ENCODE measurements around the gene C2CD4D.
"Not testable (repeated sequence)": the region's sequence is repeated elsewhere in the genome, so short reads cannot be mapped to it uniquely, and the experiment has no call there.

The C2CD4D gene

GRCh38 chr1:151858030-151858746 lies 18.6 kb upstream of the C2CD4D start:
- DNase-seq: no peak

DNA sequence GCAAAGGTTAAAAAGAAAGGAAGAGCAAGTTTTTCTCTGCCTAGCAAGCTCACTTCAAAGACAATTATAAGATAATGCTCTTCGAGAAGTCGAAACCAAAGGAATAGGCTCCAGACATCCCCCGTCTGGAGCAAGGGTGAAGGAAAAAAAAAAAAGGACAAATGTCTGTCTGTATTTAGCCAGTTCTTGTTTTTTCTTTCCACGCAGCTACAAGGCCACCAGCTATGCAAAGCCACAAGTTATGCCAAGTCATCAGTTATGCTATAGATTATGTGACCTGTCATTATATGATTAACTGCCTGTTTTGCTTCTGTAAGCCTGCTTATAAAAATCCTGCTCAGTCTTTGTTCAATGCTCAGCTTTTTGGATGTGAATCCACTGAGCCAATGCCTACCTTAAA lies 16.3 kb upstream of the C2CD4D start:
- DNase-seq: no peak

DNA sequence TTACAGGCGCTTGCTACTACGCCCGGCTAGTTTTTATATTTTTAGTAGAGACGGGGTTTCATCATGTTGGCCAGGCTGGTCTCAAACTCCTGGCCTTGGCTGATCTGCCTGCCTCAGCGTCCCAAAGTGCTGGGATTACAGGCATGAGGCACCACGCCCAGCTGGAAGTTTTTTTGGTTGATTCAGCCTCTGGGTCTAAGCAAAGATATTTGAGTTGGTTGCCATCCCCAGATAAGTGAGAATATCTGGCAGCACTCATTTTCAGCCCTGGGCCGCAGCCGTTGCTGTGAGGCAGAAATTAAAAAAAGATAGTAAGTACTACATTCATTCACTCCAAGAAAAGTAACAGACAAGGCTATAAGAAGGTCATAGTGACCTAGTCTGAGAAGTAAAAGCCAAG lies 15.9 kb upstream of the C2CD4D start:
- not testable (repeated sequence) for DNase-seq

DNA sequence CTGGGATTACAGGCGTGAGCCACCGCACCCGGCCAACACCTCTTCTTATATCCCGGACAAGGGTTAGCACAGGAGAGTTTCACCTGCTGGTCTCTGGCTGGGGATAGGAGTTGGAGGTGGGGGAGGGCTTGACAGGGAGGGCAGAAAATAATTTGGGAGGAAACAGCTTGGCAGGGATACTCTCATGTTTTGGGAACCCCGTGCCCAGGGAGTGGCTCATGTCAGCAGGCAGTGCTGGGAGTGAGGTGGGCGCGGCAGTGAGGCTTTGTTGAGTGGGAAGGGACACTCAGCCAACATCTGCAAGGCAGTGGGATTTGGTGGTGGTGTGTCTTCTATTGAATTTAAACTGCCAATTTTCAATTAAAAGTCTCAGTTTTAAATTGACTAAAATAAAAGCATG lies 15.0 kb upstream of the C2CD4D start:
- no peak for DNase-seq

GRCh38 chr1:151853411-151853943 lies 13.9 kb upstream of the C2CD4D start, which contains the start of gene THEM5:
Gene THEM5 (minus strand): TSS chr1:151853712. CDS start chr1:151853565, 147 bp downstream.
- no peak for DNase-seq

DNA sequence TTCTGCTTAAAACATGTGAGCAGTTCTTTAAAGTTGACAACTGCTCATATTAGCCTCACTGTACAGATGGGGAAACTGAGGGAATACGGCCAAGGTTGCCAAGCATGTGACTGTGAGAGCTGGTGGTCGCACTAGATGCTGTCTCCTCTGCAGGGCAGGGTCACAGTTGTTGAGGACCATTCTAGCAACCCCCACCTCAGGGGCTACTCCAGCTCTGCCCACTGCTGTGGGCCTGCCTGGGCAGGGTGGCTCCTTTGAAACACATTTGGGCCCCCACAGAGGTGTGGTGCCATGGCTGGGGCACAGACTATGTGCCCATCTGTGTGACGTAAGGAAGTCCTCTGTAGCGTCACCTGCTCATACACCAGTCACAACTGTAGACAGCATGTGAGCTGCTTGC lies 13.1 kb upstream of the C2CD4D start:
- DNase-seq: no peak

- no peak for DNase-seq
These were observed 12.3 kb upstream of the C2CD4D start for GRCh38 chr1:151851886-151852285.

DNA sequence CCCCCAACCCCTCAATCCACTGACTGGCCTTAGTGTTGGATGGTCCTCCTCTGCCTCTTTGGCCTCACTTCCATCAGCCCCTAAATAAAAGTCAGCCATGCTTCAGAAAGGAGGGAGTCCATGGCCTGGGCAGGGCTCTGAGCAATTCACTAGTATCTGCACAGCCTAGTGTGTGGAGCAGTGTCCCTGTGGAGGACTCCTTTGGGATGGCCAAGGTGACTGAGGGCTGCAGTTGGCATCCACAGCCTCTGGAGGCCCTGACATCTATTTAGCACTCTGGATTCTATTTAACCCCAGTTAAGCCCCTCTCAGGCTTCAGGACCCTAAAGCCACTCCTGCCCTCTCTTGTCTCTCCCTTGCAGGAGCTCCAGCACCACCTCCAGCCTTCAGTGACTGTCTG lies 10.3 kb upstream of the C2CD4D start:
- no peak for DNase-seq

GRCh38 chr1:151849126-151849525 lies 9.5 kb upstream of the C2CD4D start:
- no peak for DNase-seq

GRCh38 chr1:151847867-151848596 lies 8.4 kb upstream of the C2CD4D start:
- no peak for DNase-seq

DNA sequence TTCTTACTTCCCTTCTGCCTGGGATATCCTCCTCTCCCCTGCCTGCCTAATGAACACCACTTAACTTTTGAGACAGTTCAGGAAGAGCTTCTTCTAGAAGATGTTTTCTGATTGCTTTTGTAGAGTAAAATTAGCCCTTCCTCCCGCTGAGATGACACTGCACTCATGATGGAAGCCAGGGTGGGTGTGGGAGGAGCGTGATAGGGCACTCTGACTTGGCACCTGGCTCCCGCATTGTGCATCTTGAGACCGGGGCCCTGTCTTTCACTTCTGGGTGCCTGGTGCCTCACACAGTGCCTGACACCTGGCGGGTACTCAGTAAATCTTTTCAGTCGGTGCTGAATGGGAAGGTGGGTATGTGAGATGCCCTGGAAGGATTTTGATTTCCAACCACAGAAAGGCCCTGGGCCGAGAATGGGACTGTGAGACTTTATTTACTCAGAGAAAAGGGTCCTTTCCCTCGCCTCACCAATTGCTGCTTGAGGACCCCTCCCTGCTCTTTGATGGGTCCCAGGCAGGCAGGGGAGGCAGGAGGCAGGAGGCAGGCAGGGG lies 7.1 kb upstream of the C2CD4D start:
- DNase-seq: no peak

DNA sequence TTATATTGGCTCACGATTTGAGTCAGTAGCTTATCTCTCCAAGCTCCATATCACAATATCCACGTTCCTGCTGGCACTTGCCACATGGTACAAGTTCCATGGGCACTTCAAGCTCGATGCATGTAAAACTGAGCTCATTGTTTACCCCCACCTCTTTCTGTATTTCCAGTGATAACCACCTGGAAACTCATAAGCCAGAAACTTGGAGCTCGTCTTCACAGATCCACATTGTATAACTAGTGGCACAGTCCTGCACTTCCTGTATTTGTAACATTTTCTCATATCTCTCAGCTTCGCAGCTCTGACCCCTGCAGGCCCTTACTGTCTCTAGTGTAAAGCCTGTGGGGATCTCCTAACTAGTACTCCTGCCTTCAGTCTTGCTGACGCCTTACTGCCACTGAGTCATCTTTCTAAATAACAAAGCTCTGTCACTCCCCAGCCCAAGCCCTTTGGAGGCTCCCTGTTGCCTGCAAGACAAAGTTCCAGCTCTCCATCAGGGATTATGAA lies 6.5 kb upstream of the C2CD4D start:
- DNase-seq: no peak

DNA sequence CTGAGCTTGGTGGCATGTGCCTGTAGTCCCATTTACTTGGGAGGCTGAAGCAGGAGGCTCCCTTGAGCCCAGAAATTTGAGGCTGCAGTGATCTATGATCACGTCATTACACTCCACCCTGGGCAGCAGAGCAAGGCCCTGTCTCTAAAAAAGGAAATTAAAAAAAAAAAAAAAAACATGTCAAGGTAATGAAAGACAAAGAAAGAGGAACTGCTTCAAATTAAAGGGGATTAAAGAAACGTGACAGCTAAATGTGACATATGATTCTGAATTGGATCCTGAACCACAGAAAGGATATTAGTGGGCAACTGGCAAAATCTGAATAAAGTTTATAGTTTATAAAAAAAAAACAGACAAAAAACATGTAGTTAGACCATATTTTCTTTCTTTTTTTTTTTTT lies 3.8 kb upstream of the C2CD4D start:
- DNase-seq: no peak

DNA sequence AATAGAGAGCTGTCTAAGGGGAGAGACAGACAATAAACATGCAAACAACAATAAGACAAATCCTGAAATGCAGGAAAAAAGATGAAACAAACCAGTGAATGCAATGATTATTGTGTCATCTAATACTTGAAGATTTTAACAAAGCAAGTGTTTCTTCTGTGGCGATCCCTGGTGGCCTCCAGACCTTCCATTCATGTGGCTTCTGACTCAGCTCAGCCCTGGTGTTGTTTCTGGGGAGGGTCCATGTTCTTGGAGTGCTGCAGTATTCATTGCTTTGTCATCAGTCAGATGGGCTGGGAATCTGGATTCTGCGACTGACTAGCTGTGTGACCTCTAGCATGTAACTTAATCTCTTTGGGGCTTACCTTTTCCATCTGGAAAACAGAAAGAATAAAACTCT lies 1.5 kb upstream of the C2CD4D start:
- no peak for DNase-seq

- DNase-seq: no peak
These were observed 801 bp upstream of the C2CD4D start for GRCh38 chr1:151840421-151840820.

GRCh38 chr1:151839082-151839412 lies 573 bp downstream of the C2CD4D start:
- no peak for DNase-seq

GRCh38 chr1:151838222-151839081 lies 1.2 kb downstream of the C2CD4D start:
- peak in 1 of 2 donors; percentile 50 for DNase-seq

DNA sequence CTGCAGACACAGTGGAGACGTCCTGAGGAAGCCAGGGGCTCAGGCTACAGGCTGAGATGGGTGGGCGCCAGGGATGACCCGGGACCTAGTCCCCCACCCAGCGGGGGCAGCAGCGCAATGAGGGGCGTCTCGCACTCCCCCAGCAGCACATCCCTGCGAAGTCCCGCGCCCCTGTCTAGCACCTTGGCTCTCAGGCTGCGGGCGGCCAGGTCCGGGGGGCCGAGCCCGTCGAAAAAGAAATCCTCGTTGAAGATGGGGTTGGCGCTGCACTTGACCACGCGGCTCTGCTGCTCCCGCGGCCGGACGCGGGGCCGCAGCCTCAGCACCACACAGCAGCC lies 1.8 kb downstream of the C2CD4D start:
- DNase-seq: no peak

DNA sequence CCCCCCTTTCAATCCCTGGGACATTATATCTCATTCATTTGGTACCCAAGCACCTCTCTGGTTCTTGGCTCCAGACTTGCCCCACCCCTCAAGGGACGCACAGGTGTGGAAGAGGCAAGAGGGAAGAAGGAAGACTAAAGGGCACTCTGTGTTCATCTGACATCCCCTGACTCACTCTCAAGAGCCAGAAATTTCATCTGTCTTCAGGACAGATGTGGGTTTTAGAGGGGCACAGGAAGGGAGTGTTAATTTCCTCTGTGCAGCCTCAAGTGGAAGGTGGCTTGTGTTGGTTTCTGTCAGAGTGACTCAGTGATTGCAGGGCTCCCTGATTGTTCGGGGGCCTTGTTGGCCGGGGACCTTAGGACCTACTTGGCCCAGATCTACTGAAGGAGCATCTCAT lies 2.4 kb downstream of the C2CD4D start:
- peak in 1 of 2 donors; percentile 45 for DNase-seq

DNA sequence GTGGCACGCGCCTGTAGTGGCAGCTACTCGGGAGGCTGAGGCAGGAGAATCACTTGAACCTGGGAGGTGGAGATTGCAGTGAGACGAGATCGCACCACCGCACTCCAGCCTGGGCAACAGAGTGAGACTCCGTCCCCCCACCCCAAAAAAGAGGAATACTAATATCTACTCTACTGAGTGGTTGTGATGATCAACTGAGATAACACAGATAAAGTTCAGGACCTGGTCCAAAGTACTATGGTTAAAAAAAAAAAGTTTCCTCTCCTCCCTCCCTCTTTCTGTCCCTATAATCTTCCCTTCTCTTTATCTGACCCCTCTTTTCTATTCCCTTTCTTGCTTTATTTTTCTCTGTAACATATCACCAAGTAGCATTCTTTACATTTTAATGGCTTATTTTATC lies 4.0 kb downstream of the C2CD4D start:
- DNase-seq: no peak

DNA sequence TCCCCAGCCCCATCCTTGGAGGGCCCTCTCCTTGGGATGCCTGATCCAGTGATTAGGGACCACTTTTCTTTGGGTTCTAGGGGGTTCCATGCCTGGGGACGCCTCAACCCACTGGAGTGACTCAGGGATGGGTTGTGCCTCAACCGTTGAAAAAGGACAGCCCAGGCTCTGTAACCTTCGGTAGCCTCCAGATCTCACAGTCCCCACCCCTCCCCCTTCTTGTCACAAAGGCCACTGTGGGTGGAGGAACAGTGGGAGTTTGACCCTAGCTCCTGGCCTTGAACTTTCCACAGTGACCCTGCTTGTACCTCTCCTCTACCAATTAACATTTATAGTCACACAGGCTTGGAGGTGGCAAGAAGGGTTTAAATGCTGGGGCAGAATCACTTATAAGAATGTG lies 5.4 kb downstream of the C2CD4D start:
- DNase-seq: no peak

DNA sequence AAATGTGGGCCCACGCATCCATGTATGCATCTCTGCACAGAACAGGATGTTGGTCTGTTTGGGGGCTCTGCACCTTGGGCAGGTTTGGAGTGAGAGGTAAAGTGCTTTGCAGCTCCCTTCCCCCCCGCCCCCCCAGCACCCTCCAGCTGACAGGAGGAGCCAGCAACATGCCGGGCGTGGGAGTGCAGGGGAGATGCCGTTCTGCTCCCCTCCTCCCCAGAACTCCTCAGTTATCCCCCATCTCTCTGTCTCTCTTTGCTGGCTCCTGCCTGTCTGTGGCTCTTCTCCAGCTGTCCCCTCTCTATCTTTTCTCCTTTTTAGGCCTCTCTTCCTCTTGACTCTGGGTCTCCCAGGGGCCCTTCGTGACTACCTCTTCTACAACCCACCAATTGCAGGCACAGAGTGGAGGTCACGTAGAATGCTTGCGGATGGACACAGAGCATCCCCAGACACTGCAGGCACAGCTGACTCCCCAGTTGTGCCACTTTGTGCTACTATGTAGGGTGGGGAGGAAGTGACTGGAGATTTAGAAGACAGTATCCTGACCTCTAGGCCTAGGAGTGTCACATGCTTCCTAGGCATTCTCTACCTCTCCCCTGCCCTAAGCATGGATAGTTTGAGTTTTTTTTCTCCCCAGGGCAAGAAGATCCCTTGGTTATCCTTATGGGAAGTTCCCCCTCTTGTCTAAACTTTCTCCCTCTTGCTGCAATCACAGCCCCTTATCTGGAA lies 6.3 kb downstream of the C2CD4D start:
- no peak for DNase-seq
